DOHH2 (cell line): ENCODE results near the gene RIN3.

Experiments used
- H3F3A ChIP-seq: fragments of 200-600 bp; sonication (generic), shearing (Covaris generic); 2 replicates; pipeline ENCODE4 v1.6.0; 2016; ENCODE audit warnings: antibody characterized with exemption, mild to moderate bottlenecking; ENCODE audit not compliant: control insufficient read depth, insufficient read depth
- H3K27ac ChIP-seq: fragments of 200-600 bp; sonication (generic); 2 replicates; pipeline ENCODE4 v1.5.1; 2014; ENCODE audit warnings: low read depth, mild to moderate bottlenecking, low read length, moderate library complexity
- H3K27me3 ChIP-seq: fragments of 200-600 bp; sonication (generic); 2 replicates; pipeline ENCODE4 v1.6.1; 2014; ENCODE audit warnings: mild to moderate bottlenecking, low read length, mixed read lengths; ENCODE audit not compliant: control insufficient read depth
- H3K36me3 ChIP-seq: fragments of 200-600 bp; sonication (generic); 2 replicates; pipeline ENCODE4 v1.6.1; 2014; ENCODE audit warnings: mild to moderate bottlenecking, low read length, moderate library complexity, mixed read lengths; ENCODE audit not compliant: control insufficient read depth
- H3K4me1 ChIP-seq: fragments of 200-600 bp; sonication (generic); 2 replicates; pipeline ENCODE4 v1.6.1; 2014; ENCODE audit warnings: mild to moderate bottlenecking, low read length, mixed read lengths; ENCODE audit not compliant: control insufficient read depth
- H3K4me2 ChIP-seq: fragments of 200-600 bp; sonication (generic); 2 replicates; pipeline ENCODE4 v1.6.0; 2014; ENCODE audit warnings: mild to moderate bottlenecking, low read length, moderate library complexity
- H3K4me3 ChIP-seq: fragments of 200-600 bp; sonication (generic); 2 replicates; pipeline ENCODE4 v1.5.1; 2014; ENCODE audit warnings: mild to moderate bottlenecking, low read length, mixed read lengths
- H3K79me2 ChIP-seq: fragments of 200-600 bp; sonication (generic); 2 replicates; pipeline ENCODE4 v1.6.1; 2014; ENCODE audit warnings: mild to moderate bottlenecking, low read length, mixed read lengths; ENCODE audit not compliant: control insufficient read depth
- H3K9me2 ChIP-seq: fragments of 200-600 bp; sonication (generic); replicated peaks from 2 replicates; pipeline ENCODE4 v1.6.1; 2014; ENCODE audit warnings: mild to moderate bottlenecking, low read length, mixed read lengths; ENCODE audit not compliant: control insufficient read depth
- H3K9me3 ChIP-seq: fragments of 200-600 bp; sonication (generic); 2 replicates; pipeline ENCODE4 v1.6.1; 2014; ENCODE audit warnings: antibody characterized with exemption, low read length, mixed read lengths; ENCODE audit not compliant: control insufficient read depth, insufficient read depth
- H4K20me1 ChIP-seq: fragments of 200-600 bp; sonication (generic); 2 replicates; pipeline ENCODE4 v1.6.0; 2014; ENCODE audit warnings: low read depth, mild to moderate bottlenecking, antibody characterized with exemption, low read length, moderate library complexity; ENCODE audit not compliant: control insufficient read depth, insufficient read depth
- EZH2phosphoT487 ChIP-seq: fragments of 200-600 bp; sonication (generic); IDR thresholded peaks from 2 replicates; pipeline ENCODE4 v1.6.1; 2017; ENCODE audit warnings: borderline replicate concordance, mild to moderate bottlenecking, antibody characterized with exemption, low read length, moderate library complexity, mixed read lengths
- TF ChIP-seq, protein P1 (sequence below): fragments of 200-600 bp; sonication (generic); IDR thresholded peaks from one replicate; pipeline ENCODE4 v1.5.1; 2014; ENCODE audit warnings: antibody characterized with exemption, mild to moderate bottlenecking, low read depth, low read length; ENCODE audit not compliant: poor library complexity, severe bottlenecking

The RIN3 gene

DNA sequence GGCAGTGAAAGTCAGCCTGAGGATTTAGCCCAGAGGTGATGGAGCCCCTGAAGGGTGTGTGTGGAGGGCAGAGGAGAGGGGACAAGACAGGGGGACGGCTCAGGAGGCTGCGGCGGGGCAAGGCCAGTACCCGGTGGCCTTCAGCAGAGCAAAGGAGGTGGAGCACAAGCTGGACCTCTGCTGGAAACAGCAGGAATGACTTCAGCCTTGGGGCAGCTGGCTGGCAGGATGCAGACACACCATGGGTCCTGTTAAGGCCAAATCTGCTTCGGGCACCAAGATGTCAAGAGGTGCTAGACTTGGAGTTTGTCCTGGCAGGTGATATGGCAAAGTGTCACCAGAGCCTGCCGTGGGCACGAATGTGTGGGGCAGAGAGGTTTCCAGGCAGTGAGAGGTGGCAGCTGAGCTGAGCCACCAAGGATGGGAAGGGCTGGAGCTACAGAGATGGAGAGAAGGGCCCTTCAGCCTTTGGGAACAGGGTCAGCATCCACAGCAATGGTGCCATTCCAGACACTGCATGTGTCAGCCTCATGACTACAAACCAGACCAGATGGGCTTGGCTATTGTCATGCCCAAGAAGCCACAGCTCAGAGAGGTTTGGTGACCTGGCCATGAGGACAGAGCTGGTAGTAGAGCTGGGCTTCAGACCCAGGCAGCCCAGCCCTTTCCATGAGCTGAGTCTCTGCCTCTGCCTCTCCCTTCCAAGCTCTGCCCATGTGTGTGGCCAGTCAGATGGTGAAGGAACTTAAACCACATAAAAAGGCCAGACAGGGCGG is 142.9 kb downstream of the RIN3 start:
- Histone ChIP-seq H3K9me3 (no peaks in the 10 kb centered on the region), H3F3A (no peaks in the 10 kb centered on the region), H3K27me3 (peaks cover 22% of the 10 kb centered on the region), H3K79me2 (no peaks in the 10 kb centered on the region), H3K4me2 (no peak overlapping the region), H3K4me3 (no peak overlapping the region), H4K20me1 (no peaks in the 10 kb centered on the region), H3K27ac (no peak overlapping the region), H3K4me1 (peaks cover 13% of the 10 kb centered on the region), H3K36me3 (no peaks in the 10 kb centered on the region), H3K9me2 (no peaks in the 10 kb centered on the region)
- TF ChIP-seq EZH2phosphoT487, result no peak

DNA sequence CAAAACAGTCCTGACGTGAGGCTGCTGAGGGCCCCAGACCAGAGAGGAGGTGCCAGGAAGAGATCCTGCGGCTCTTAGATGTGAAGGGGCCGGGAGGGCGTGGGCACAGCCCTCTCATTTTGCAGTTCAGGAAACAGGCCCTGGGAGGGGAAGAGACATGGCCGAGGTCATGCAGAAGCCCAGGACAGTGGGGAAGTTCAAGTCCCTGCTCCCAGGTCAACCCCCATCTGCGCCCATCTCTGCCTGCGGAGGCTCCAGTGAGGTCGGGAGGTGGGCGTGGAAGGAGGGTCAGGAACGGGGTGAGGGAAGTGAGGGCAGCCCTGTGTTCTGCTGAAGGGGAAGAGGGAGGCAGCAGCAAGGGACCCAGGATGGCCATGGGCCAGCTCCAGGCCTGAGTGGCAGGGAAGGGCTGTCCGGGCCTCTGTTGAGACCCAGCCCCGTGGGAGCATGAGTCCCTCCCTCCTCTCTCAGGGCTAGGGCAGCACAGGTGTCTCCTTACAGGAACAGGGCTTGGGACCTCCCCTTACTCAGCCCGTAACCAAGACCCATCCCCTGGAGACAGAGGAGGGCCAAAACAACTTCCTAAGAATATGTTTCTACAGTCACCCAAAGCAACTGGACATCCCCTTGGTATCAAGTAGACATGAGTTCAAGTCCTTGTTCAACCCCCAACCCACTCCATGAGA is 144.0 kb downstream of the RIN3 start:
- H3K4me2 ChIP-seq, result no peak overlapping the region

DNA sequence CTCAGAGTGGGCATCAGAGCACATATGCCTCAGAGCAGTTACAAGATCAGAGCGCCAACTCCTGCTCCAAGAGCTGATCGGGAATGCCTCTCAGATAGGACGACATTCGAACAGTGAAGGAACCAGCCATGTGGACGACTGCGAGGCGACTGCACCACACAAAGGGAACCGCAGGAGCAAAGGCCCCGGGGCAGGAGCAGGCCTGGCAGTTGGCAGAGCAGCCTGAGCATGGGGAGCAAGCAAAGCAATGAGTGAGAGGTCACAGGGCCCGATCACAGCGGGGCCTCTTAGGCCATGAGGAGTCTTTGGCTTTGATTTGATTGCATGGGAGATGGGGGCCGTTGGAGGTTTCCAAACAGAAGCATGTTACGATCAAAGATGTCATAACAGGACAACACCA is 144.6 kb downstream of the RIN3 start:
- no peak for TF ChIP-seq EZH2phosphoT487
- TF ChIP-seq, protein P1, sequence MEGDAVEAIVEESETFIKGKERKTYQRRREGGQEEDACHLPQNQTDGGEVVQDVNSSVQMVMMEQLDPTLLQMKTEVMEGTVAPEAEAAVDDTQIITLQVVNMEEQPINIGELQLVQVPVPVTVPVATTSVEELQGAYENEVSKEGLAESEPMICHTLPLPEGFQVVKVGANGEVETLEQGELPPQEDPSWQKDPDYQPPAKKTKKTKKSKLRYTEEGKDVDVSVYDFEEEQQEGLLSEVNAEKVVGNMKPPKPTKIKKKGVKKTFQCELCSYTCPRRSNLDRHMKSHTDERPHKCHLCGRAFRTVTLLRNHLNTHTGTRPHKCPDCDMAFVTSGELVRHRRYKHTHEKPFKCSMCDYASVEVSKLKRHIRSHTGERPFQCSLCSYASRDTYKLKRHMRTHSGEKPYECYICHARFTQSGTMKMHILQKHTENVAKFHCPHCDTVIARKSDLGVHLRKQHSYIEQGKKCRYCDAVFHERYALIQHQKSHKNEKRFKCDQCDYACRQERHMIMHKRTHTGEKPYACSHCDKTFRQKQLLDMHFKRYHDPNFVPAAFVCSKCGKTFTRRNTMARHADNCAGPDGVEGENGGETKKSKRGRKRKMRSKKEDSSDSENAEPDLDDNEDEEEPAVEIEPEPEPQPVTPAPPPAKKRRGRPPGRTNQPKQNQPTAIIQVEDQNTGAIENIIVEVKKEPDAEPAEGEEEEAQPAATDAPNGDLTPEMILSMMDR, result no peak
- no peaks in the 10 kb centered on the region for H3K9me2 ChIP-seq
- no peaks in the 10 kb centered on the region for H3F3A ChIP-seq
- peaks cover 9% of the 10 kb centered on the region for H3K27me3 ChIP-seq
- H3K4me1 ChIP-seq, result peaks cover 12% of the 10 kb centered on the region
- H3K79me2 ChIP-seq, result no peaks in the 10 kb centered on the region
- H3K27ac ChIP-seq, result no peak overlapping the region
- H4K20me1 ChIP-seq, result no peaks in the 10 kb centered on the region
- H3K4me3 ChIP-seq, result no peak overlapping the region
- no peaks in the 10 kb centered on the region for H3K36me3 ChIP-seq
- no peaks in the 10 kb centered on the region for H3K9me3 ChIP-seq
- H3K4me2 ChIP-seq, result no peak overlapping the region

More for the DNA sequence above, 144.0 kb downstream of the RIN3 start:
- Histone ChIP-seq H3K27me3 (peaks cover 15% of the 10 kb centered on the region), H3K79me2 (no peaks in the 10 kb centered on the region), H3K4me1 (peaks cover 12% of the 10 kb centered on the region), H4K20me1 (no peaks in the 10 kb centered on the region), H3K36me3 (no peaks in the 10 kb centered on the region), H3K9me2 (no peaks in the 10 kb centered on the region), H3K9me3 (no peaks in the 10 kb centered on the region), H3F3A (no peaks in the 10 kb centered on the region), H3K4me3 (no peak overlapping the region), H3K27ac (no peak overlapping the region)
- TF ChIP-seq, protein P1, result no peak
- no peak for TF ChIP-seq EZH2phosphoT487

DNA sequence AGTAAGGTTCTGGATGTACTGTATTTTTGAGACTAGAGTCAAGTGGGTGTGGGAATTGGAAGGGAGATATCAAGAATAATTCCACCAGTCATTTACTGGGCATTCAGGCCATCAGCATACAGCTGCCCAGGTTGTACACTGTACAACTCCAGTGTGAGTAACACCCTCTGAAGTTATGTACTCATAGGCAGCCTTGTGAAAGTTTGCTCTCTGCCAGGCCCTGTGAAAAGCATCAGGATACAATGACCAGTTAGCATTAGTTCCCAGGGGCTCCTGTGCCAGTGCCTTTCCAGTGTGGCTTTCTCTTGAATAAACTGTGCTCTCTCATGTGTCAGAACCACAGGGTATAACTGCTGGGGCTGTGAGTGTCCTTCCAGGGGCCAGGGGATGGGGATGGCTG is 145.1 kb downstream of the RIN3 start:
- TF ChIP-seq EZH2phosphoT487, result no peak
- TF ChIP-seq, protein P1, result no peak
- Histone ChIP-seq H3K9me2 (no peaks in the 10 kb centered on the region), H3K79me2 (no peaks in the 10 kb centered on the region), H3F3A (no peaks in the 10 kb centered on the region), H3K9me3 (no peaks in the 10 kb centered on the region), H4K20me1 (no peaks in the 10 kb centered on the region), H3K4me3 (no peak overlapping the region), H3K27me3 (peaks cover 4% of the 10 kb centered on the region), H3K36me3 (no peaks in the 10 kb centered on the region), H3K4me1 (peaks cover 12% of the 10 kb centered on the region), H3K27ac (no peak overlapping the region), H3K4me2 (no peak overlapping the region)
